Measurements from ENCODE around the gene PIR. TPM values are rescaled to one million over a fixed set of nuclear protein-coding genes. Genes with fewer than 3 reads are reported as not detected.

PIR gene
- total RNA-seq, 1 experiment from 2014 or later, result 27.5 TPM

GRCh38 chrX:15418041-15418706 is 75.0 kb downstream of the PIR start:
- no peak for DNase-seq (ENCODE audit: low read depth, low spot score)
- no peak for ATAC-seq
- Histone ChIP-seq H4K20me1 (ENCODE audit: insufficient read depth) (no peaks in the 10 kb centered on the region), H3K27ac (ENCODE audit: low read depth, low read length) (no peak overlapping the region), H3K9ac (ENCODE audit: low read length) (no peak overlapping the region), H3K4me1 (ENCODE audit: control insufficient read depth in 1 of 2, insufficient read depth in 2 of 2, low read length in 2 of 2) (no peaks in the 10 kb centered on the region), H3K4me2 (ENCODE audit: low read length) (no peak overlapping the region), H3K27me3 (ENCODE audit: insufficient read depth, low read length) (no peaks in the 10 kb centered on the region), H3K4me3 (replicated peaks in 1 of 2; ENCODE audit: low read depth in 1 of 2, low read length in 2 of 2) (no peak overlapping the region), H3K9me3 (ENCODE audit: control insufficient read depth in 1 of 2, insufficient read depth in 1 of 2, low read depth in 1 of 2, low read length in 2 of 2) (no peaks in the 10 kb centered on the region), H3K9me2 (ENCODE audit: insufficient read depth) (no peaks in the 10 kb centered on the region), H3K79me2 (ENCODE audit: insufficient read depth, low read length) (no peaks in the 10 kb centered on the region), H3K36me3 (ENCODE audit: control insufficient read depth in 1 of 2, insufficient read depth in 2 of 2, low read length in 2 of 2) (no peaks in the 10 kb centered on the region), H2AFZ (ENCODE audit: low read depth, low read length, poor library complexity, severe bottlenecking) (no peak overlapping the region)
- POLR2A ChIA-PET, result no interaction called here
- CTCF ChIA-PET, result no interaction called here
- TF ChIP-seq SP1 (IDR thresholded peaks at IDR 0.05; ENCODE audit: low read depth) (no peak), REST (IDR thresholded peaks at IDR 0.05; ENCODE audit: low read depth) (no peak), POLR2AphosphoS5 (IDR thresholded peaks at IDR 0.05; ENCODE audit: low read depth, low read length) (no peak), SRF (IDR thresholded peaks at IDR 0.05; ENCODE audit: low read depth) (no peak), ZNF274 (IDR thresholded peaks at IDR 0.05; ENCODE audit: low read depth, low read length) (no peak), CBX3 (IDR thresholded peaks at IDR 0.05; ENCODE audit: low read depth) (no peak), EZH2phosphoT487 (IDR thresholded peaks at IDR 0.05; ENCODE audit: borderline replicate concordance) (no peak), ZFX (IDR thresholded peaks at IDR 0.05) (no peak), JUND (IDR thresholded peaks at IDR 0.05) (no peak), ATF3 (IDR thresholded peaks at IDR 0.05) (no peak)
- intact Hi-C loops (cut with micrococcal nuclease), result no loop called here
- RAD21 ChIA-PET (ENCODE audit: low non-redundant PET in 1 of 2, low total read pairs in 2 of 2, uncharacterized antibody in 2 of 2, unreplicated experiment in 2 of 2), result no interaction called here
- BruUV-seq (replicated peaks), result no TSS peak

All from HCT116 (cell line).